ENCODE measurements around the gene CEP120.

CEP120 gene

DNA sequence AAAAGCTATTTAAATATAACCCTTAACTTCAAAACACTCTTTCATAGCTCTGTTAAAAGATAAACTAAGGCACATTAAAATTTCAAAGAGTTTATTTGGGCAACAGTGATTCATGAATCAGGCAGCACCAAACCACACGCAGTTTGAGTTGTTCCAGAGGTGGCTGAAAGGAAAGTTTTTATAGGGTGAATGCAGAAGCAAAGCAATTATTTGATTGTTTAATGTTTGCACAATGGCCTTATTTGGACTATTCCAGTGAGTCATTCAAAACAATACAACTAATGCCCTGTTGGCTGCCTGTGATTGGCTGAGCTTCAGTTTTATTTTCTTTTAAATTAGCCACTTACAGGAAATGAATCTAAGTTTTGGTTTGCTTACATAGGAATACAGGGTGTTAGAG lies 125.3 kb downstream of the CEP120 start:
- no peak for DNase-seq

DNA sequence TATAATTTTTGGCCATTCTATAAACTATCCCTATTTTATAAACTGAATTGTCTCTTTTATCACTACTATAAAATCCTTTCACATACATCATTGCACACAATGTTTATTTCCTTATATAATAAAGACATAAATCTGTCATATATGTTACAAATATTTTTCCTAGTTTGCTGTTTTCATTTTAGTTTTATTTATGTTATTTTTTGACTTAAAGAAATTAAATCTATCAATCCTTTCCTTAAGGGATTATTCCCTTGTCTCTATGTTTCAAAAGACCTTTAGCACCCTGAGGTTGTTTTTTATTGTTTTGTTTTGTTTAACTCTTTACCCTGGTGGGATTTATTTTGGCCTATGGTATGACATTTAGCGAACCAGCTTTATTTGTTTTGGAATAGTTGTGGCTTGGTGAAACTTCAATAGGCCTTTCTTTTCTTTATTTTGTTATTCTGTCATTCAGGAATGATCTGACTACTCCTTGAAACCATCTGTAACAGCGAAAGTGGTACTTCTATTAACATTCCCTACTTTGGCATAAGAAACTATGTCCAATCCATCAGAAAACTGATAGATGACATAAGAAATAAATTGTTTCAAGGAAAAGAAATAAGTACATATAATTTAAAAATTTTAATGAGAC lies 125.9 kb downstream of the CEP120 start:
- no peak for DNase-seq

Data from hematopoietic multipotent progenitor cell treated with erythropoietin and hydrocortisone succinate and interleukin-3 and kit ligand, for 4 days (in vitro differentiated cells).